Stomach (tissue), 9 donors: ENCODE measurements around the gene TSPO2. TPM values are rescaled to one million over a fixed set of nuclear protein-coding genes. Genes with fewer than 3 reads are reported as not detected.

Source experiments
- DNase-seq, 2 donors: peaks; one replicate each; pipeline versions ENCODE4 v3.0.0 to v3.0.0-alpha.2; 2013 to 2019
- H3K27ac ChIP-seq, 5 donors: fragments of 200-600 bp in 4 of 5; sonication (generic) in 4 of 5; one replicate each; pipeline ENCODE4 v1.5.1; 2013 to 2019; ENCODE audit warnings: mild to moderate bottlenecking in 1 of 5, moderate library complexity in 1 of 5
- H3K27me3 ChIP-seq, 3 donors: fragments of 200-600 bp; sonication (generic); one replicate each; pipeline ENCODE4 v1.5.1; 2017 to 2019; ENCODE audit warnings: mixed run types in 1 of 3
- H3K36me3 ChIP-seq, 4 donors: fragments of 200-600 bp; sonication (generic); 1 replicate in 3 of 4; 2 replicates in 1 of 4; pipeline ENCODE4 v1.5.1; 2016 to 2019
- H3K4me1 ChIP-seq, 4 donors: fragments of 200-600 bp; sonication (generic); one replicate each; pipeline ENCODE4 v1.5.1; 2016 to 2019
- H3K4me3 ChIP-seq, 4 donors: fragments of 200-600 bp; sonication (generic) in 3 of 4; one replicate each; pipeline ENCODE4 v1.5.1; 2016 to 2019; ENCODE audit warnings: mild to moderate bottlenecking in 1 of 4
- H3K9me3 ChIP-seq, 4 donors: fragments of 200-600 bp; sonication (generic); one replicate each; pipeline ENCODE4 v1.5.1; 2016 to 2019
- EP300 ChIP-seq: sonication (generic); formaldehyde crosslinking; IDR thresholded peaks from one replicate; pipeline ENCODE4 v1.6.1; 2017; ENCODE audit warnings: antibody characterized with exemption
- POLR2A ChIP-seq, 4 donors: fragments of 450-650 bp; IDR thresholded peaks; one replicate each; pipeline ENCODE4 v1.6.1; 2016; ENCODE audit warnings: antibody characterized with exemption in 4 of 4, control low read depth in 2 of 4, mild to moderate bottlenecking in 1 of 4, moderate library complexity in 1 of 4
- POLR2AphosphoS5 ChIP-seq, 3 donors: sonication (generic); formaldehyde crosslinking; IDR thresholded peaks; one replicate each; pipeline ENCODE4 v1.6.1; 2016; ENCODE audit warnings: antibody characterized with exemption in 3 of 3
- WGBS, 5 donors: extraction: QIAGEN DNeasy Blood & Tissue Kit in 3 of 5; methylation state at CpG; one replicate each; pipeline versions ENCODE4 v1.1.5 to v1.1.7; 2013 to 2018; 5-methylcytosine and 5-hydroxymethylcytosine counted together
- intact Hi-C: fragments of 100-400 bp; cut with DNase I; formaldehyde crosslinking; loops from one replicate; pipeline ENCODE4 v1.15.1; 2023; ENCODE audit warnings: low total_unique reads
- polyA plus RNA-seq, 3 donors: library from polyadenylated mRNA; stranded (reverse); fragments of 200-250 nt; gene quantifications; one replicate each; pipeline ENCODE4 v1.2.3, GENCODE V29; 2013
- total RNA-seq, 5 donors: library from RNA; depleted of rRNA; stranded (reverse); fragments of >200 nt; gene quantifications; one replicate each; pipeline versions ENCODE4 v1.1.0 to v1.2.3, GENCODE V29; 2014 to 2016
- TF ChIP-seq, protein P1 (sequence below), 7 experiments: fragments of 450-650 bp in 4 of 7; fragments of 200-600 bp in 3 of 7; sonication (generic) in 3 of 7; IDR thresholded peaks; one replicate each; pipeline ENCODE4 v1.5.1; 2016 to 2019; ENCODE audit warnings: antibody characterized with exemption in 7 of 7, control low read depth in 2 of 7, mild to moderate bottlenecking in 1 of 7
- donor health status: healthy with polysubstance abuse.
- donor health status: Bipolar disorder and iron deficiency.
- donor health status: healthy.

Gene TSPO2
- total and polyA plus RNA-seq, 8 donors = 0.15 to 1.4 (median 0.92) TPM; not detected in 5

- 46 to 66% (median 51%) methylated on average over 2 of the region's 2 CpGs for WGBS, 5 donors
- Histone ChIP-seq H3K4me3 (no peak overlapping the region), H3K27me3 (no peaks in the 10 kb centered on the region), H3K36me3 (peaks cover 0 to 8% (median 3%) of the 10 kb centered on the region in 4 donors), H3K4me1 (peaks cover 39 to 94% (median 68%) of the 10 kb centered on the region in 4 donors), H3K27ac (peak overlapping the region; percentile 48 to 86 (median 75)), H3K9me3 (no peaks in the 10 kb centered on the region)
- TF ChIP-seq POLR2A (IDR thresholded peaks at IDR 0.05) = no peak
- no peak for TF ChIP-seq EP300
- TF ChIP-seq POLR2AphosphoS5 (IDR thresholded peaks at IDR 0.05) = no peak
- TF ChIP-seq, protein P1, sequence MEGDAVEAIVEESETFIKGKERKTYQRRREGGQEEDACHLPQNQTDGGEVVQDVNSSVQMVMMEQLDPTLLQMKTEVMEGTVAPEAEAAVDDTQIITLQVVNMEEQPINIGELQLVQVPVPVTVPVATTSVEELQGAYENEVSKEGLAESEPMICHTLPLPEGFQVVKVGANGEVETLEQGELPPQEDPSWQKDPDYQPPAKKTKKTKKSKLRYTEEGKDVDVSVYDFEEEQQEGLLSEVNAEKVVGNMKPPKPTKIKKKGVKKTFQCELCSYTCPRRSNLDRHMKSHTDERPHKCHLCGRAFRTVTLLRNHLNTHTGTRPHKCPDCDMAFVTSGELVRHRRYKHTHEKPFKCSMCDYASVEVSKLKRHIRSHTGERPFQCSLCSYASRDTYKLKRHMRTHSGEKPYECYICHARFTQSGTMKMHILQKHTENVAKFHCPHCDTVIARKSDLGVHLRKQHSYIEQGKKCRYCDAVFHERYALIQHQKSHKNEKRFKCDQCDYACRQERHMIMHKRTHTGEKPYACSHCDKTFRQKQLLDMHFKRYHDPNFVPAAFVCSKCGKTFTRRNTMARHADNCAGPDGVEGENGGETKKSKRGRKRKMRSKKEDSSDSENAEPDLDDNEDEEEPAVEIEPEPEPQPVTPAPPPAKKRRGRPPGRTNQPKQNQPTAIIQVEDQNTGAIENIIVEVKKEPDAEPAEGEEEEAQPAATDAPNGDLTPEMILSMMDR (IDR thresholded peaks at IDR 0.05) = no peak
- intact Hi-C loops = no loop called here
- no peak for DNase-seq
These were observed 16.5 kb downstream of the TSPO2 start for GRCh38 chr6:41058783-41059181.

DNA sequence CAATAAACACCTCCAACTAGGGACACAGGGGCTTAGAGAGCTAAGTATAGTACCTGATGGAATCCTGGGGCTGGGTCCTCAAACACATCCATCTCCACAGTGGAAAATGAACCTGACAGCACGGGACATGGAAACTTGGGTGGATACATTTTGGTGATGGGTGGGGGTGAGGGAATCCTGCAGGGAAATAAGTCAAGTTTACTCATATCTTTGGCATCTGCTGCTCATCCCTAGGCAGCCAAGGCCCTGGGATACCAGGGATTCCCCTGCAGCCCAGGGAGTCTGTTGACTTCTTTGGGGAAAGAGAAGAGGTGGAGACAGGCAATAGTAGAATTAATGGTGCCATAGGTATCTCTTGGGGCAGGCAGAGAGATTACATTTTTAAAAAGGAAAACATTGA, 17.3 kb downstream of the TSPO2 start:
- Histone ChIP-seq H3K27me3 (no peaks in the 10 kb centered on the region), H3K4me1 (peaks cover 39 to 96% (median 72%) of the 10 kb centered on the region in 4 donors), H3K4me3 (no peak overlapping the region), H3K36me3 (peaks cover 0 to 16% (median 7%) of the 10 kb centered on the region in 4 donors), H3K9me3 (no peaks in the 10 kb centered on the region), H3K27ac (peak overlapping the region in 3 of 5 donors; percentile 73 to 86 (median 84))
- 65 to 82% (median 80%) methylated on average over 1 of the region's 1 CpG for WGBS, 5 donors
- TF ChIP-seq, protein P1 (IDR thresholded peaks at IDR 0.05) = no peak
- TF ChIP-seq POLR2A (IDR thresholded peaks at IDR 0.05) (no peak), EP300 (no peak), POLR2AphosphoS5 (IDR thresholded peaks at IDR 0.05) (no peak)
- intact Hi-C loops = no loop called here
- DNase-seq = no peak

- peaks cover 0 to 27% (median 14%) of the 10 kb centered on the region in 4 donors for H3K36me3 ChIP-seq
- no peaks in the 10 kb centered on the region for H3K27me3 ChIP-seq
- intact Hi-C loops = no loop called here
- WGBS, 5 donors = 69 to 74% (median 73%) methylated on average over 13 of the region's 13 CpGs
- peak overlapping the region in 1 of 4 donors; percentile 0 for H3K4me3 ChIP-seq
- no peaks in the 10 kb centered on the region for H3K9me3 ChIP-seq
- TF ChIP-seq POLR2A (IDR thresholded peaks at IDR 0.05) (no peak), POLR2AphosphoS5 (IDR thresholded peaks at IDR 0.05) (peak in 1 of 3 donors; percentile 34), EP300 (no peak)
- TF ChIP-seq, protein P1 (IDR thresholded peaks at IDR 0.05) = no peak
- peak in 1 of 2 donors; percentile 55 for DNase-seq
- peaks cover 46 to 96% (median 75%) of the 10 kb centered on the region in 4 donors for H3K4me1 ChIP-seq
- H3K27ac ChIP-seq = peak overlapping the region; percentile 25 to 87 (median 84)
These were observed 19.0 kb downstream of the TSPO2 start for GRCh38 chr6:41061196-41061726.

- Histone ChIP-seq H3K9me3 (no peaks in the 10 kb centered on the region), H3K27me3 (no peaks in the 10 kb centered on the region), H3K36me3 (peaks cover 0 to 27% (median 15%) of the 10 kb centered on the region in 4 donors), H3K4me1 (peaks cover 51 to 97% (median 77%) of the 10 kb centered on the region in 4 donors), H3K27ac (peak overlapping the region in 4 of 5 donors; percentile 56 to 87 (median 85)), H3K4me3 (peak overlapping the region in 1 of 4 donors; percentile 0)
- intact Hi-C loops = no loop called here
- TF ChIP-seq EP300 (no peak), POLR2A (IDR thresholded peaks at IDR 0.05) (no peak), POLR2AphosphoS5 (IDR thresholded peaks at IDR 0.05) (no peak)
- TF ChIP-seq, protein P1 (IDR thresholded peaks at IDR 0.05) = no peak
- WGBS, 5 donors = 62 to 81% (median 72%) methylated on average over 1 of the region's 1 CpG
- no peak for DNase-seq
These were observed 19.8 kb downstream of the TSPO2 start for GRCh38 chr6:41062056-41062455.
